Stimulated activated naive CD8-positive, alpha-beta T cell treated with anti-CD3 and anti-CD28 coated beads, Interleukin-15, Interleukin-2, amounts not matched to agents 100 ng/mL and 50 ng/mL, for 24 hours (primary cell): ENCODE measurements around the gene PIP5K1B.

Experiments used
- H3K27ac Mint-ChIP-seq: one replicate; pipeline ENCODE4 v1.8.0; 2021; ENCODE audit warnings: mild to moderate bottlenecking, mixed read lengths
- H3K27me3 Mint-ChIP-seq: one replicate; pipeline ENCODE4 v1.8.0; 2021; ENCODE audit warnings: mixed read lengths
- H3K36me3 Mint-ChIP-seq: one replicate; pipeline ENCODE4 v1.8.0; 2021; ENCODE audit warnings: low read depth, mixed read lengths
- H3K4me1 Mint-ChIP-seq: one replicate; pipeline ENCODE4 v1.8.0; 2021; ENCODE audit warnings: low read depth, mixed read lengths
- H3K4me3 Mint-ChIP-seq: one replicate; pipeline ENCODE4 v1.8.0; 2021; ENCODE audit warnings: mild to moderate bottlenecking, mixed read lengths
- H3K9me3 Mint-ChIP-seq: one replicate; pipeline ENCODE4 v1.8.0; 2021; ENCODE audit warnings: mixed read lengths

Gene PIP5K1B

GRCh38 chr9:68822596-68823165, 117.6 kb downstream of the PIP5K1B start:
- no peaks in the 10 kb centered on the region for H3K27me3 Mint-ChIP-seq
- H3K9me3 Mint-ChIP-seq, result no peaks in the 10 kb centered on the region
- H3K36me3 Mint-ChIP-seq, result no peaks in the 10 kb centered on the region
- no peaks in the 10 kb centered on the region for H3K4me1 Mint-ChIP-seq
- no peak overlapping the region for H3K4me3 Mint-ChIP-seq
- H3K27ac Mint-ChIP-seq, result no peak overlapping the region

- Mint-ChIP-seq H3K9me3 (no peaks in the 10 kb centered on the region), H3K4me1 (no peaks in the 10 kb centered on the region), H3K4me3 (no peak overlapping the region), H3K36me3 (no peaks in the 10 kb centered on the region), H3K27me3 (no peaks in the 10 kb centered on the region), H3K27ac (no peak overlapping the region)
Measured at GRCh38 chr9:68825762-68826472, 120.9 kb downstream of the PIP5K1B start.

- Mint-ChIP-seq H3K27ac (no peak overlapping the region), H3K4me1 (no peaks in the 10 kb centered on the region), H3K27me3 (no peaks in the 10 kb centered on the region), H3K4me3 (no peak overlapping the region), H3K9me3 (no peaks in the 10 kb centered on the region), H3K36me3 (no peaks in the 10 kb centered on the region)
Measured at GRCh38 chr9:68827837-68828744, 123.1 kb downstream of the PIP5K1B start.

- Mint-ChIP-seq H3K4me3 (no peak overlapping the region), H3K4me1 (no peaks in the 10 kb centered on the region), H3K27ac (no peak overlapping the region), H3K27me3 (no peaks in the 10 kb centered on the region), H3K36me3 (no peaks in the 10 kb centered on the region), H3K9me3 (no peaks in the 10 kb centered on the region)
Measured at GRCh38 chr9:68832101-68832500, 127.1 kb downstream of the PIP5K1B start.

- Mint-ChIP-seq H3K4me3 (no peak overlapping the region), H3K36me3 (no peaks in the 10 kb centered on the region), H3K27me3 (no peaks in the 10 kb centered on the region)
Measured at GRCh38 chr9:68832861-68833518, 128.0 kb downstream of the PIP5K1B start.

GRCh38 chr9:68834931-68835520, 130.0 kb downstream of the PIP5K1B start:
- no peak overlapping the region for H3K27ac Mint-ChIP-seq

More at GRCh38 chr9:68832861-68833518, 128.0 kb downstream of the PIP5K1B start:
- Mint-ChIP-seq H3K9me3 (no peaks in the 10 kb centered on the region), H3K4me1 (no peaks in the 10 kb centered on the region), H3K27ac (no peak overlapping the region)

GRCh38 chr9:68836788-68837187, 131.7 kb downstream of the PIP5K1B start:
- Mint-ChIP-seq H3K9me3 (no peaks in the 10 kb centered on the region), H3K27ac (no peak overlapping the region), H3K27me3 (no peaks in the 10 kb centered on the region), H3K4me1 (no peaks in the 10 kb centered on the region), H3K4me3 (no peak overlapping the region), H3K36me3 (no peaks in the 10 kb centered on the region)

More at GRCh38 chr9:68834931-68835520, 130.0 kb downstream of the PIP5K1B start:
- no peak overlapping the region for H3K4me3 Mint-ChIP-seq
- H3K27me3 Mint-ChIP-seq, result no peaks in the 10 kb centered on the region
- H3K36me3 Mint-ChIP-seq, result no peaks in the 10 kb centered on the region
- H3K4me1 Mint-ChIP-seq, result no peaks in the 10 kb centered on the region
- H3K9me3 Mint-ChIP-seq, result no peaks in the 10 kb centered on the region

- H3K4me1 Mint-ChIP-seq, result no peaks in the 10 kb centered on the region
- H3K27ac Mint-ChIP-seq, result no peak overlapping the region
- H3K4me3 Mint-ChIP-seq, result no peak overlapping the region
- no peaks in the 10 kb centered on the region for H3K9me3 Mint-ChIP-seq
- no peaks in the 10 kb centered on the region for H3K36me3 Mint-ChIP-seq
- no peaks in the 10 kb centered on the region for H3K27me3 Mint-ChIP-seq
Measured at GRCh38 chr9:68838245-68838644, 133.2 kb downstream of the PIP5K1B start.

GRCh38 chr9:68841276-68842052, 136.4 kb downstream of the PIP5K1B start:
- H3K4me3 Mint-ChIP-seq, result no peak overlapping the region

GRCh38 chr9:68842568-68842967, 137.5 kb downstream of the PIP5K1B start:
- H3K27ac Mint-ChIP-seq, result no peak overlapping the region
- no peaks in the 10 kb centered on the region for H3K4me1 Mint-ChIP-seq
- peaks cover 11% of the 10 kb centered on the region for H3K27me3 Mint-ChIP-seq

More at GRCh38 chr9:68841276-68842052, 136.4 kb downstream of the PIP5K1B start:
- Mint-ChIP-seq H3K9me3 (peaks cover 7% of the 10 kb centered on the region), H3K27ac (no peak overlapping the region), H3K27me3 (peaks cover 11% of the 10 kb centered on the region), H3K4me1 (no peaks in the 10 kb centered on the region), H3K36me3 (no peaks in the 10 kb centered on the region)

GRCh38 chr9:68843239-68843638, 138.2 kb downstream of the PIP5K1B start:
- peaks cover 7% of the 10 kb centered on the region for H3K9me3 Mint-ChIP-seq
- peaks cover 11% of the 10 kb centered on the region for H3K27me3 Mint-ChIP-seq
- H3K27ac Mint-ChIP-seq, result no peak overlapping the region
- no peaks in the 10 kb centered on the region for H3K4me1 Mint-ChIP-seq
- H3K36me3 Mint-ChIP-seq, result no peaks in the 10 kb centered on the region
- no peak overlapping the region for H3K4me3 Mint-ChIP-seq

More at GRCh38 chr9:68842568-68842967, 137.5 kb downstream of the PIP5K1B start:
- H3K9me3 Mint-ChIP-seq, result peaks cover 7% of the 10 kb centered on the region
- H3K4me3 Mint-ChIP-seq, result no peak overlapping the region
- no peaks in the 10 kb centered on the region for H3K36me3 Mint-ChIP-seq

GRCh38 chr9:68844157-68844556, 139.1 kb downstream of the PIP5K1B start:
- H3K9me3 Mint-ChIP-seq, result peaks cover 7% of the 10 kb centered on the region

GRCh38 chr9:68844631-68845612, 139.9 kb downstream of the PIP5K1B start:
- Mint-ChIP-seq H3K27me3 (peaks cover 11% of the 10 kb centered on the region), H3K9me3 (peaks cover 7% of the 10 kb centered on the region), H3K27ac (no peak overlapping the region), H3K36me3 (no peaks in the 10 kb centered on the region), H3K4me3 (no peak overlapping the region), H3K4me1 (no peaks in the 10 kb centered on the region)

More at GRCh38 chr9:68844157-68844556, 139.1 kb downstream of the PIP5K1B start:
- Mint-ChIP-seq H3K27ac (no peak overlapping the region), H3K4me1 (no peaks in the 10 kb centered on the region), H3K4me3 (no peak overlapping the region), H3K36me3 (no peaks in the 10 kb centered on the region), H3K27me3 (peaks cover 11% of the 10 kb centered on the region)
